Keratinocyte (primary cell): ENCODE results near the gene TEX13C. TPM values are rescaled to one million over a fixed set of nuclear protein-coding genes. Genes with fewer than 3 reads are reported as not detected.

Source experiments
- DNase-seq: peaks from one replicate; pipeline ENCODE4 v3.0.0-alpha.2; 2011; ENCODE audit warnings: low read depth, missing footprints, low spot score
- FAIRE-seq: peaks from 2 replicates; lab custom pipeline; 2011; peaks lifted over from hg19 to GRCh38; lab: Jason Lieb, UNC
- H2AFZ ChIP-seq: 2 replicates; pipeline ENCODE4 v1.6.0; 2012; ENCODE audit warnings: low read length, control low read depth, inconsistent platforms; ENCODE audit not compliant: control insufficient read depth
- H3K27ac ChIP-seq: 2 replicates; pipeline ENCODE4 v1.5.1; 2011; ENCODE audit warnings: low read length; ENCODE audit not compliant: control insufficient read depth, insufficient read depth
- H3K27me3 ChIP-seq: 3 replicates; pipeline ENCODE4 v1.6.0; 2011; ENCODE audit warnings: low read length; ENCODE audit not compliant: control insufficient read depth, insufficient read depth; ENCODE audit errors: extremely low read depth
- H3K36me3 ChIP-seq, 2 experiments: 2 replicates in 1 of 2; 3 replicates in 1 of 2; pipeline ENCODE4 v1.5.1; 2011; ENCODE audit warnings: low read length in 2 of 2, mild to moderate bottlenecking in 1 of 2; ENCODE audit not compliant: control insufficient read depth in 2 of 2, insufficient read depth in 2 of 2; ENCODE audit errors: extremely low read depth in 1 of 2
- H3K4me1 ChIP-seq: 3 replicates; pipeline ENCODE4 v1.5.1; 2011; ENCODE audit warnings: low read length; ENCODE audit not compliant: control insufficient read depth, insufficient read depth; ENCODE audit errors: extremely low read depth
- H3K4me2 ChIP-seq: 3 replicates; pipeline ENCODE4 v1.6.0; 2011; ENCODE audit warnings: low read depth, low read length; ENCODE audit not compliant: control insufficient read depth, insufficient read depth; ENCODE audit errors: extremely low read depth
- H3K4me3 ChIP-seq, 3 experiments: fragments of 200-600 bp in 1 of 3; sonication (generic) in 1 of 3; 2 replicates in 2 of 3; 3 replicates in 1 of 3; pipeline ENCODE4 v1.5.1; 2011 to 2016; ENCODE audit warnings: low read length in 3 of 3, mild to moderate bottlenecking in 3 of 3, control low read depth in 2 of 3, inconsistent platforms in 1 of 3, low read depth in 1 of 3, mixed read lengths in 1 of 3, mixed run types in 1 of 3, moderate library complexity in 1 of 3; ENCODE audit not compliant: control insufficient read depth in 2 of 3, insufficient read depth in 2 of 3; ENCODE audit errors: extremely low read depth in 1 of 3
- H3K79me2 ChIP-seq: 2 replicates; pipeline ENCODE4 v1.6.0; 2012; ENCODE audit warnings: low read length; ENCODE audit not compliant: control insufficient read depth, insufficient read depth
- H3K9ac ChIP-seq: 3 replicates; pipeline ENCODE4 v1.6.0; 2011; ENCODE audit warnings: low read length; ENCODE audit not compliant: control insufficient read depth, insufficient read depth; ENCODE audit errors: extremely low read depth
- H3K9me1 ChIP-seq: 3 replicates; pipeline ENCODE4 v1.6.0; 2011; ENCODE audit warnings: low read length; ENCODE audit not compliant: control insufficient read depth, insufficient read depth; ENCODE audit errors: extremely low read depth
- H3K9me3 ChIP-seq: 2 replicates; pipeline ENCODE4 v1.5.1; 2012; ENCODE audit warnings: low read depth, low read length; ENCODE audit not compliant: control insufficient read depth
- H4K20me1 ChIP-seq: 3 replicates; pipeline ENCODE4 v1.6.0; 2011; ENCODE audit warnings: low read length; ENCODE audit not compliant: control insufficient read depth, insufficient read depth; ENCODE audit errors: extremely low read depth
- EZH2 ChIP-seq: IDR thresholded peaks from one replicate; pipeline ENCODE4 v1.6.1; 2012; ENCODE audit warnings: inconsistent platforms, mild to moderate bottlenecking, low read length, moderate library complexity
- dilution Hi-C: fragments of 300-500 bp; cut with MboI; formaldehyde crosslinking; loops from one replicate; pipeline ENCODE4 v1.7.0; 2020; ENCODE audit warnings: low sequenced_read_pairs; ENCODE audit not compliant: extremely low pct_ligation_motif_present
- polyA plus RNA-seq, 5 experiments: library from polyadenylated mRNA; depleted of rRNA in 3 of 5; stranded (reverse) in 3 of 5; stranded (forward) in 1 of 5; unstranded in 1 of 5; fragments of >200 nt; gene quantifications; 1 replicate in 1 of 5; 2 replicates in 3 of 5; 3 replicates in 1 of 5; pipeline versions ENCODE4 v1.2.1 to v1.2.3, GENCODE V29; 2011 to 2012; ENCODE audit warnings: missing spikeins in 2 of 5, low read depth in 1 of 5, low replicate concordance in 1 of 5
- TF ChIP-seq, protein P1 (sequence below), 3 experiments: IDR thresholded peaks in 1 of 3; conservative IDR thresholded peaks in 1 of 3; optimal IDR thresholded peaks in 1 of 3; 2 replicates in 2 of 3; 3 replicates in 1 of 3; pipeline versions ENCODE3 to v1.5.1; 2011; ENCODE audit warnings: low read length in 3 of 3, mild to moderate bottlenecking in 3 of 3, moderate library complexity in 2 of 3, control low read depth in 1 of 3, inconsistent platforms in 1 of 3; ENCODE audit not compliant: insufficient read depth in 2 of 3; ENCODE audit errors: extremely low read depth in 1 of 3

Gene TEX13C
- polyA plus RNA-seq, 1 donor (not counting 4 experiments of a cell fraction or from before 2014, with no cell fraction given) = not detected

DNA sequence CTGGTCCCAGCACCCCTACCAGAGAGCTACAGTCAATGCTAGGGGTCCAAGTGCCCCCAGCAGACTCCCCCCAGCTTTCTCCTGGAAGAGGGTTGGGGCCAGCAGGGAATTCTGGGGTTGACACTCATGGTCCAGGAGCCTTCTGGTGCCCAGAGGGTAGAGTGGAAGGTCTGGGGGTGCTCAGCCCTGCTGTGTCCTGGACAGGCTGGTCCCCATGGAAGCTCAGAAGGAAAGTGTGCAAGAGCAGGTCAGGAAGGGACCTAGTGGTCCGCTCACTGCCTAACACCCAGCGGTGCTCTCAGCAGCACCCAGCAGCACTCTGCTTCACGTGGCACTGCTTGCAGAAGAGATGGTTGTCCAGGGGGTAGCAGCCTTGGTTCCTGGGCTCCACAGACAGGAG is 6.9 kb downstream of the TEX13C start:
- H3K9me1 ChIP-seq = no peaks in the 10 kb centered on the region
- H3K4me2 ChIP-seq = no peak overlapping the region
- H3K4me1 ChIP-seq = no peaks in the 10 kb centered on the region
- dilution Hi-C loops = no loop called here
- no peaks in the 10 kb centered on the region for H3K36me3 ChIP-seq
- no peak overlapping the region for H3K4me3 ChIP-seq
- no peak overlapping the region for H3K27ac ChIP-seq
- H3K9ac ChIP-seq = no peak overlapping the region
- FAIRE-seq (no peak), DNase-seq (no peak)
- no peaks in the 10 kb centered on the region for H4K20me1 ChIP-seq
- TF ChIP-seq, protein P1, sequence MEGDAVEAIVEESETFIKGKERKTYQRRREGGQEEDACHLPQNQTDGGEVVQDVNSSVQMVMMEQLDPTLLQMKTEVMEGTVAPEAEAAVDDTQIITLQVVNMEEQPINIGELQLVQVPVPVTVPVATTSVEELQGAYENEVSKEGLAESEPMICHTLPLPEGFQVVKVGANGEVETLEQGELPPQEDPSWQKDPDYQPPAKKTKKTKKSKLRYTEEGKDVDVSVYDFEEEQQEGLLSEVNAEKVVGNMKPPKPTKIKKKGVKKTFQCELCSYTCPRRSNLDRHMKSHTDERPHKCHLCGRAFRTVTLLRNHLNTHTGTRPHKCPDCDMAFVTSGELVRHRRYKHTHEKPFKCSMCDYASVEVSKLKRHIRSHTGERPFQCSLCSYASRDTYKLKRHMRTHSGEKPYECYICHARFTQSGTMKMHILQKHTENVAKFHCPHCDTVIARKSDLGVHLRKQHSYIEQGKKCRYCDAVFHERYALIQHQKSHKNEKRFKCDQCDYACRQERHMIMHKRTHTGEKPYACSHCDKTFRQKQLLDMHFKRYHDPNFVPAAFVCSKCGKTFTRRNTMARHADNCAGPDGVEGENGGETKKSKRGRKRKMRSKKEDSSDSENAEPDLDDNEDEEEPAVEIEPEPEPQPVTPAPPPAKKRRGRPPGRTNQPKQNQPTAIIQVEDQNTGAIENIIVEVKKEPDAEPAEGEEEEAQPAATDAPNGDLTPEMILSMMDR (optimal IDR thresholded peaks at IDR 0.05 in 1 of 3, IDR thresholded peaks at IDR 0.05 in 1 of 3, conservative IDR thresholded peaks at IDR 0.05 in 1 of 3; ENCODE audit: extremely low read depth in 1 of 3, insufficient read depth in 2 of 3, low read length in 3 of 3) = no peak
- TF ChIP-seq EZH2 = no peak
- no peaks in the 10 kb centered on the region for H3K27me3 ChIP-seq
- H3K9me3 ChIP-seq = peaks cover 2% of the 10 kb centered on the region
- H3K79me2 ChIP-seq = no peaks in the 10 kb centered on the region
- no peak overlapping the region for H2AFZ ChIP-seq

DNA sequence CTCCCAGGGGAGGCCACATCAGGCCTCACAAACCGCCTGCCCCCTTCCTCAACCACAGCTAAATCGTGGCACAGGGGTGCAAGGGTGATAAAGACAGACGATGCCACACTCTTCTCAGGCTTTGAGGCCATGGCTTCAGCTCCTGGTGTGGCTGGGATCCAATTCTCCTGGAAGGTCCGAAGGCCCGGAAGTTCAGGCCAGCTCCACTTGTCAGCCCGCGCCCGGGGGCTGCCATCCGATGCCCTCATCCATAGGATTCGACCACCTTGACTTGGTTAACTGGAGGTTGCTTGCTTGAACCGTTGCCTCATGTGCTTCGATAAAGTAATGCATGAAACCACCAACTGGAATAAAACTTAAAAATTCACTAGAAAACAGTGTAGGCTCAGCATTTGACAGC is 8.2 kb downstream of the TEX13C start:
- no peak for FAIRE-seq
- DNase-seq = no peak
- H3K9me1 ChIP-seq = no peaks in the 10 kb centered on the region

More for the DNA sequence above, 8.2 kb downstream of the TEX13C start:
- H2AFZ ChIP-seq = no peak overlapping the region
- H3K79me2 ChIP-seq = no peaks in the 10 kb centered on the region
- no peak overlapping the region for H3K9ac ChIP-seq
- H3K4me3 ChIP-seq = no peak overlapping the region
- no peaks in the 10 kb centered on the region for H3K27me3 ChIP-seq
- no peaks in the 10 kb centered on the region for H3K4me1 ChIP-seq
- no peaks in the 10 kb centered on the region for H4K20me1 ChIP-seq
- TF ChIP-seq, protein P1 (optimal IDR thresholded peaks at IDR 0.05 in 1 of 3, IDR thresholded peaks at IDR 0.05 in 1 of 3, conservative IDR thresholded peaks at IDR 0.05 in 1 of 3; ENCODE audit: extremely low read depth in 1 of 3, insufficient read depth in 2 of 3, low read length in 3 of 3) = no peak
- TF ChIP-seq EZH2 = no peak
- dilution Hi-C loops = no loop called here
- peaks cover 2% of the 10 kb centered on the region for H3K9me3 ChIP-seq
- H3K4me2 ChIP-seq = no peak overlapping the region
- H3K36me3 ChIP-seq = no peaks in the 10 kb centered on the region
- H3K27ac ChIP-seq = no peak overlapping the region
